Astrocyte (in vitro differentiated cells and primary cell): Measurements from ENCODE around the gene MACROH2A1.

Experiments
- EZH2 ChIP-seq: IDR thresholded peaks from 2 replicates; pipeline ENCODE4 v1.6.1; 2012; ENCODE audit warnings: mild to moderate bottlenecking, low read length, inconsistent platforms; ENCODE audit not compliant: insufficient read depth
- TF ChIP-seq, protein P1 (sequence below): IDR thresholded peaks from 2 replicates; pipeline ENCODE4 v1.5.1; 2011; ENCODE audit warnings: low read depth, mild to moderate bottlenecking, inconsistent platforms, low read length, moderate library complexity; ENCODE audit not compliant: insufficient read depth

DNA sequence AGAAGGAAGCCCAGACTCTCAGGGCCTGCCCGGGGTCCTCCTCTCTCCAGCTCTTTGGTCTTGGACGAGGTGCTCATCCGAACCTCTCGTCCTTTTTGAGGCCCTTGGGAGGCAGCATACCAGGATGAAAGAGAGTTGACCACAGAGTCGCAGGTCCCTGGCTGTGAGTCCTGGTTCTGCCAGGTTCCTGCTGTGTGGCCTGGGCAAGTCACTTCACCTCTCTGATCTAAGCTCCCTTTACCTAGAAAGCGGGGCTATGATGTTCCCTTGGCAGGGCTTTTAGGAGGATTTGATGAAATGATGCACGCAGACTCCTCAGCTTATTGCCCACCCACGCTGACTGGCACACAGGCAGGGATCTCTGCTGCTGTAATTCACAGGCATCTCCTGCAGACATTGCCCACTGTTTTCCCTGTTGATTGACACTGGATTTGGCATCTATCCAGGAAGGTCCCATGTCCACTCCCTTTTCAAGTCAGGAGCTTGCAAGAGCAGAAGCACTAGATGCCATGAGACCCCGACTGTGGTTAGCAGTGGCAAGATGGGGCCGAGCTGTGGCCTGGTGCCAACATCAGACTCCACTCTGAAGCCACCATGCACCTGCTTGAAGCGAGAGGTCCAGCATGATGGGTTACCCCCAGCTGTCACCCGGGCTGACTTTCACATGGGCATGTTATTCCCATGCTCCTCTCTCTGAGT lies 71.5 kb downstream of the MACROH2A1 start:
- TF ChIP-seq, protein P1, sequence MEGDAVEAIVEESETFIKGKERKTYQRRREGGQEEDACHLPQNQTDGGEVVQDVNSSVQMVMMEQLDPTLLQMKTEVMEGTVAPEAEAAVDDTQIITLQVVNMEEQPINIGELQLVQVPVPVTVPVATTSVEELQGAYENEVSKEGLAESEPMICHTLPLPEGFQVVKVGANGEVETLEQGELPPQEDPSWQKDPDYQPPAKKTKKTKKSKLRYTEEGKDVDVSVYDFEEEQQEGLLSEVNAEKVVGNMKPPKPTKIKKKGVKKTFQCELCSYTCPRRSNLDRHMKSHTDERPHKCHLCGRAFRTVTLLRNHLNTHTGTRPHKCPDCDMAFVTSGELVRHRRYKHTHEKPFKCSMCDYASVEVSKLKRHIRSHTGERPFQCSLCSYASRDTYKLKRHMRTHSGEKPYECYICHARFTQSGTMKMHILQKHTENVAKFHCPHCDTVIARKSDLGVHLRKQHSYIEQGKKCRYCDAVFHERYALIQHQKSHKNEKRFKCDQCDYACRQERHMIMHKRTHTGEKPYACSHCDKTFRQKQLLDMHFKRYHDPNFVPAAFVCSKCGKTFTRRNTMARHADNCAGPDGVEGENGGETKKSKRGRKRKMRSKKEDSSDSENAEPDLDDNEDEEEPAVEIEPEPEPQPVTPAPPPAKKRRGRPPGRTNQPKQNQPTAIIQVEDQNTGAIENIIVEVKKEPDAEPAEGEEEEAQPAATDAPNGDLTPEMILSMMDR = no peak
- TF ChIP-seq EZH2 = no peak
